ENCODE data around the gene ANKLE1. TPM values are rescaled to one million over a fixed set of nuclear protein-coding genes. Genes with fewer than 3 reads are reported as not detected.
A peak's percentile ranks its signal among the peaks of the same experiment; 100 is the strongest.

ANKLE1 gene
- polyA plus RNA-seq, 2 of the 4 experiments (the other 2 are of a cell fraction): 0.56 to 0.74 TPM

DNA sequence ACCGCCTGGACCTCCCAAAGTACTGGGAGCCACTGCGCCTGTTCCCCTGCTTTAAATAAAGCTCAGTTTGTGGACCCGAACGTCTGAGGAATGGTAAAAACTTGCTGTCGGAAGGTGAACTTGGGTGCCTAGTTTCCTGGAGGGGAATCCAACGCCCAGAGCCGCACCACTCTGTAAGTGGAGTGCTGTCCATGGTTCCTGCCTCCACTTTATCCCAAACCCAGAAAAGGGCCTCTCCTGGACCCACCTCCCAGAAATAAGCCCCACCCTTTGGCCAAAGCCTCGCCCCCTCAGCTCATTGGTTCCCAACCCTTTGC, 50.6 kb downstream of the ANKLE1 start:
- Histone ChIP-seq H3K4me3 (no peak overlapping the region), H3K9me3 (no peaks in the 10 kb centered on the region), H3K4me2 (no peak overlapping the region), H3K4me1 (peaks cover 14% of the 10 kb centered on the region), H3K27ac (no peak overlapping the region)
- ATAC-seq (no peak), FAIRE-seq (no peak), DNase-seq (ENCODE audit: low read depth in 1 of 2, low spot score in 1 of 2) (no peak)
- WGBS (ENCODE audit: missing lambda C conversion rate): 94% methylated on average over 6 of the region's 8 CpGs
- ChIA-PET CTCF (interaction anchor here (0.7 to 2.5 kb wide), 8 partner anchors 10 to 133 kb away, joined by 3 to 9 read pairs (median 3); partner anchors contain the start of genes DDA1 and MRPL34), POLR2A (interaction anchor here (0.6 kb wide), 1 partner anchor 291 kb away, joined by 4 read pairs; no protein-coding TSS in a partner anchor)
- TF ChIP-seq, protein P1, sequence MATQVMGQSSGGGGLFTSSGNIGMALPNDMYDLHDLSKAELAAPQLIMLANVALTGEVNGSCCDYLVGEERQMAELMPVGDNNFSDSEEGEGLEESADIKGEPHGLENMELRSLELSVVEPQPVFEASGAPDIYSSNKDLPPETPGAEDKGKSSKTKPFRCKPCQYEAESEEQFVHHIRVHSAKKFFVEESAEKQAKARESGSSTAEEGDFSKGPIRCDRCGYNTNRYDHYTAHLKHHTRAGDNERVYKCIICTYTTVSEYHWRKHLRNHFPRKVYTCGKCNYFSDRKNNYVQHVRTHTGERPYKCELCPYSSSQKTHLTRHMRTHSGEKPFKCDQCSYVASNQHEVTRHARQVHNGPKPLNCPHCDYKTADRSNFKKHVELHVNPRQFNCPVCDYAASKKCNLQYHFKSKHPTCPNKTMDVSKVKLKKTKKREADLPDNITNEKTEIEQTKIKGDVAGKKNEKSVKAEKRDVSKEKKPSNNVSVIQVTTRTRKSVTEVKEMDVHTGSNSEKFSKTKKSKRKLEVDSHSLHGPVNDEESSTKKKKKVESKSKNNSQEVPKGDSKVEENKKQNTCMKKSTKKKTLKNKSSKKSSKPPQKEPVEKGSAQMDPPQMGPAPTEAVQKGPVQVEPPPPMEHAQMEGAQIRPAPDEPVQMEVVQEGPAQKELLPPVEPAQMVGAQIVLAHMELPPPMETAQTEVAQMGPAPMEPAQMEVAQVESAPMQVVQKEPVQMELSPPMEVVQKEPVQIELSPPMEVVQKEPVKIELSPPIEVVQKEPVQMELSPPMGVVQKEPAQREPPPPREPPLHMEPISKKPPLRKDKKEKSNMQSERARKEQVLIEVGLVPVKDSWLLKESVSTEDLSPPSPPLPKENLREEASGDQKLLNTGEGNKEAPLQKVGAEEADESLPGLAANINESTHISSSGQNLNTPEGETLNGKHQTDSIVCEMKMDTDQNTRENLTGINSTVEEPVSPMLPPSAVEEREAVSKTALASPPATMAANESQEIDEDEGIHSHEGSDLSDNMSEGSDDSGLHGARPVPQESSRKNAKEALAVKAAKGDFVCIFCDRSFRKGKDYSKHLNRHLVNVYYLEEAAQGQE (IDR thresholded peaks at IDR 0.05): peak; percentile 27; the same call in 1 of the 2 replicates
- TF ChIP-seq HOXA7 (CRISPR knock-in tag; IDR thresholded peaks at IDR 0.05): no peak

DNA sequence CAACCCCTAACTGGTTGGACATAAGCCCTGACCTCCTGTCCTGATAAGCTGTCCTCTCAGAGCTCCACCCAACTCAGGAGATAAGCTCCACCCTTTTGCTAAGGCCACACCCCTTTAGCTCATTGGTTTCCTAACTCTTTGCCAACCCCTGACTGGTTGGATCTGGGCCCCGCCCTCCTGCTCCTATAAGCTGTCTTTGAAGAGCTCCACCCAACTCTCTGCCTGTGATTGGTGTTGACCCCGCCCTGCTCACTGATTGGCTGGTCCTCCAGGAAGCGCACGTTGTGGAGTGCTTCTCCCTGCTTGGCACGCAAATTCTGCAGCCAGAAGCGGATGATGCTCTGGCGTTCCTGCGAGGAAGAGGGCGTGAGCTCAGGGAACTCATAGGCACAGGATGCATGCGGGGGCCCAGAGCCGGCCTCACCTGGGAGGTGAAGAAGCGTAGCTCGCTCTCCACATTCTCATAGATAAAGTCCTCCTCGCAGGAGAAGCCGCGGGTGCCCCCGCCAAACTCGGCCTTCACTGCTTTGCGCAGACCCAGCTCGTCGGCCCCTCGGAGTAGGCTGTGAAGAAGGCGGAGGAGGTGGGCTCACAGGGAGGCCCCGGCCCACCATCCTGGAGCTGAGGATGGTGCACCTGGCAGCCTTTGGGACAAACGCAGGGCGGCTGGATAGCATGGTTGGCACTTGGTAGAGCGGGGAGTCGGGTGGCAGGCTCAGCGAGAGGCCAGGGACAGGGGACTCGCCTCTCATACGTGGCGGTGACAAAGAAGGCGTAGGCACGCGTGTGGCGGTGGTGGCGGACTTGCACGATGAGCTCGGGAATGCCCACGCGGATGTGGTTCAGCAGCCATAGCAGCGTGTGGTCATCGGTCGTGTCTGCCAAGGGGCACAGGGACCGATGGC, 51.2 kb downstream of the ANKLE1 start:
- no peaks in the 10 kb centered on the region for H3K9me3 ChIP-seq
- peak overlapping the region in 1 of 2 experiments; percentile 98; a peak in 3 of 6 replicates for H3K27ac ChIP-seq
- ChIA-PET POLR2A (interaction anchor here (0.6 to 1.0 kb wide), 4 partner anchors 20 to 292 kb away, joined by 3 to 4 read pairs (median 4); partner anchors contain the start of genes BABAM1 and MRPL34), CTCF (interaction anchor here (0.8 to 2.5 kb wide), 9 partner anchors 10 to 57 kb away, joined by 3 to 9 read pairs (median 3); partner anchors contain the start of genes DDA1 and MRPL34)
- FAIRE-seq (no peak), ATAC-seq (peak in 1 of 2 experiments; percentile 6; a peak in 3 of 6 replicates), DNase-seq (ENCODE audit: low read depth in 1 of 2, low spot score in 1 of 2) (peak; percentile 41 to 90)
- no peak overlapping the region for H3K4me3 ChIP-seq
- peak overlapping the region; percentile 84 for H3K4me2 ChIP-seq
- peaks cover 14% of the 10 kb centered on the region for H3K4me1 ChIP-seq
- TF ChIP-seq RARB (CRISPR knock-in tag; IDR thresholded peaks at IDR 0.05): no peak
- TF ChIP-seq EHF (CRISPR knock-in tag; IDR thresholded peaks at IDR 0.05): no peak
- TF ChIP-seq SREBF2 (IDR thresholded peaks at IDR 0.05): no peak
- TF ChIP-seq RCOR1 (IDR thresholded peaks at IDR 0.05; ENCODE audit: low read depth, low read length): no peak
- no peak for TF ChIP-seq HOXB5 (CRISPR knock-in tag; IDR thresholded peaks at IDR 0.05)
- TF ChIP-seq, protein P2, sequence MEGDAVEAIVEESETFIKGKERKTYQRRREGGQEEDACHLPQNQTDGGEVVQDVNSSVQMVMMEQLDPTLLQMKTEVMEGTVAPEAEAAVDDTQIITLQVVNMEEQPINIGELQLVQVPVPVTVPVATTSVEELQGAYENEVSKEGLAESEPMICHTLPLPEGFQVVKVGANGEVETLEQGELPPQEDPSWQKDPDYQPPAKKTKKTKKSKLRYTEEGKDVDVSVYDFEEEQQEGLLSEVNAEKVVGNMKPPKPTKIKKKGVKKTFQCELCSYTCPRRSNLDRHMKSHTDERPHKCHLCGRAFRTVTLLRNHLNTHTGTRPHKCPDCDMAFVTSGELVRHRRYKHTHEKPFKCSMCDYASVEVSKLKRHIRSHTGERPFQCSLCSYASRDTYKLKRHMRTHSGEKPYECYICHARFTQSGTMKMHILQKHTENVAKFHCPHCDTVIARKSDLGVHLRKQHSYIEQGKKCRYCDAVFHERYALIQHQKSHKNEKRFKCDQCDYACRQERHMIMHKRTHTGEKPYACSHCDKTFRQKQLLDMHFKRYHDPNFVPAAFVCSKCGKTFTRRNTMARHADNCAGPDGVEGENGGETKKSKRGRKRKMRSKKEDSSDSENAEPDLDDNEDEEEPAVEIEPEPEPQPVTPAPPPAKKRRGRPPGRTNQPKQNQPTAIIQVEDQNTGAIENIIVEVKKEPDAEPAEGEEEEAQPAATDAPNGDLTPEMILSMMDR (IDR thresholded peaks at IDR 0.05): no peak
- TF ChIP-seq MAFK (IDR thresholded peaks at IDR 0.05; ENCODE audit: partially characterized antibody): no peak
- no peak for TF ChIP-seq CBX2 (IDR thresholded peaks at IDR 0.05; ENCODE audit: borderline replicate concordance, low read depth)
- no peak for TF ChIP-seq NPAS2 (CRISPR knock-in tag; IDR thresholded peaks at IDR 0.05; ENCODE audit: borderline replicate concordance)
- TF ChIP-seq MYC (IDR thresholded peaks at IDR 0.05; ENCODE audit: borderline replicate concordance, low read length): no peak
- no peak for TF ChIP-seq TP53 (CRISPR knock-in tag; IDR thresholded peaks at IDR 0.05)
- TF ChIP-seq, protein P3, sequence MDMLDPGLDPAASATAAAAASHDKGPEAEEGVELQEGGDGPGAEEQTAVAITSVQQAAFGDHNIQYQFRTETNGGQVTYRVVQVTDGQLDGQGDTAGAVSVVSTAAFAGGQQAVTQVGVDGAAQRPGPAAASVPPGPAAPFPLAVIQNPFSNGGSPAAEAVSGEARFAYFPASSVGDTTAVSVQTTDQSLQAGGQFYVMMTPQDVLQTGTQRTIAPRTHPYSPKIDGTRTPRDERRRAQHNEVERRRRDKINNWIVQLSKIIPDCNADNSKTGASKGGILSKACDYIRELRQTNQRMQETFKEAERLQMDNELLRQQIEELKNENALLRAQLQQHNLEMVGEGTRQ (IDR thresholded peaks at IDR 0.05): no peak
- no peak for TF ChIP-seq ESRRA (IDR thresholded peaks at IDR 0.05; ENCODE audit: borderline replicate concordance, low read length)
- no peak for TF ChIP-seq HDAC2 (IDR thresholded peaks at IDR 0.05)
- TF ChIP-seq, protein P4, sequence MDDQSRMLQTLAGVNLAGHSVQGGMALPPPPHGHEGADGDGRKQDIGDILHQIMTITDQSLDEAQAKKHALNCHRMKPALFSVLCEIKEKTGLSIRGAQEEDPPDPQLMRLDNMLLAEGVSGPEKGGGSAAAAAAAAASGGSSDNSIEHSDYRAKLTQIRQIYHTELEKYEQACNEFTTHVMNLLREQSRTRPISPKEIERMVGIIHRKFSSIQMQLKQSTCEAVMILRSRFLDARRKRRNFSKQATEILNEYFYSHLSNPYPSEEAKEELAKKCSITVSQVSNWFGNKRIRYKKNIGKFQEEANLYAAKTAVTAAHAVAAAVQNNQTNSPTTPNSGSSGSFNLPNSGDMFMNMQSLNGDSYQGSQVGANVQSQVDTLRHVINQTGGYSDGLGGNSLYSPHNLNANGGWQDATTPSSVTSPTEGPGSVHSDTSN (IDR thresholded peaks at IDR 0.05): no peak
- TF ChIP-seq HOXB13 (CRISPR knock-in tag; IDR thresholded peaks at IDR 0.05; ENCODE audit: low read depth): no peak
- TF ChIP-seq SMC3 (IDR thresholded peaks at IDR 0.05): no peak
- TF ChIP-seq HEYL (CRISPR knock-in tag; IDR thresholded peaks at IDR 0.05): no peak
- 93% methylated on average over 25 of the region's 45 CpGs for WGBS (ENCODE audit: missing lambda C conversion rate)

Measured in A549 (cell line).